Panc1 (cell line): ENCODE data around the gene NPAS2.

Experiments used
- POLR2AphosphoS5 ChIP-seq: IDR thresholded peaks from 2 replicates; pipeline ENCODE4 v1.6.1; 2012; ENCODE audit warnings: mild to moderate bottlenecking, low read depth, low read length, moderate library complexity
- REST ChIP-seq, 2 experiments: IDR thresholded peaks; 2 replicates each; pipeline ENCODE4 v1.6.1; 2011 to 2012; ENCODE audit warnings: low read depth in 2 of 2, control low read depth in 1 of 2, low read length in 1 of 2, mild to moderate bottlenecking in 1 of 2, moderate library complexity in 1 of 2; ENCODE audit not compliant: insufficient read depth in 1 of 2
- SIN3A ChIP-seq: IDR thresholded peaks from 2 replicates; pipeline ENCODE4 v1.6.1; 2012; ENCODE audit warnings: low read depth, mild to moderate bottlenecking, low read length, moderate library complexity, borderline replicate concordance; ENCODE audit not compliant: insufficient read depth
- TF ChIP-seq, protein P1 (sequence below): fragments of 450-650 bp; IDR thresholded peaks from 2 replicates; pipeline ENCODE4 v1.5.1; 2017; ENCODE audit warnings: mild to moderate bottlenecking

DNA sequence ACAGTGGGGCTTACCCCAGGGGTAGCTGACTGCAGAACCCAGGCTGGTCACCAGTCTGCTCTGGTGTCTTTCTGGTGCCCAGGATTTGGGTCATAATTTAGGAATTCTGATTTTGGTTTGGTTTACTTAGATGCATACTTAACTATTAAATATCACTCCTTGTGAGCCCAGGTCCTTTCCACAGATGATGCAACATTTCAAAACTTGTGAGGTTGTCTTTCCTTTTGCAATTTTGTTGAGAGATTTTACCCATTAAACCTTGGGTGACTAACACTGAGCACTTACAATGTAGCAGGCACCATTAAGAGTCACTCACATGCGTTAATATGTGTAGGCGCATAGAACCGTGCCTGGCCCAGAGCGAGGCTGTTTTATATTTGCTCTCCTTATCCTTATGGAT lies 120.3 kb downstream of the NPAS2 start:
- TF ChIP-seq, protein P1, sequence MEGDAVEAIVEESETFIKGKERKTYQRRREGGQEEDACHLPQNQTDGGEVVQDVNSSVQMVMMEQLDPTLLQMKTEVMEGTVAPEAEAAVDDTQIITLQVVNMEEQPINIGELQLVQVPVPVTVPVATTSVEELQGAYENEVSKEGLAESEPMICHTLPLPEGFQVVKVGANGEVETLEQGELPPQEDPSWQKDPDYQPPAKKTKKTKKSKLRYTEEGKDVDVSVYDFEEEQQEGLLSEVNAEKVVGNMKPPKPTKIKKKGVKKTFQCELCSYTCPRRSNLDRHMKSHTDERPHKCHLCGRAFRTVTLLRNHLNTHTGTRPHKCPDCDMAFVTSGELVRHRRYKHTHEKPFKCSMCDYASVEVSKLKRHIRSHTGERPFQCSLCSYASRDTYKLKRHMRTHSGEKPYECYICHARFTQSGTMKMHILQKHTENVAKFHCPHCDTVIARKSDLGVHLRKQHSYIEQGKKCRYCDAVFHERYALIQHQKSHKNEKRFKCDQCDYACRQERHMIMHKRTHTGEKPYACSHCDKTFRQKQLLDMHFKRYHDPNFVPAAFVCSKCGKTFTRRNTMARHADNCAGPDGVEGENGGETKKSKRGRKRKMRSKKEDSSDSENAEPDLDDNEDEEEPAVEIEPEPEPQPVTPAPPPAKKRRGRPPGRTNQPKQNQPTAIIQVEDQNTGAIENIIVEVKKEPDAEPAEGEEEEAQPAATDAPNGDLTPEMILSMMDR, result no peak
- no peak for TF ChIP-seq REST (IDR thresholded peaks at IDR 0.05; ENCODE audit: insufficient read depth in 1 of 2, low read depth in 2 of 2, low read length in 1 of 2)
- no peak for TF ChIP-seq POLR2AphosphoS5
- TF ChIP-seq SIN3A, result no peak
